GM23338 (cell line): ENCODE results near the gene HNRNPR. TPM values are rescaled to one million over a fixed set of nuclear protein-coding genes. Genes with fewer than 3 reads are reported as not detected.

Source experiments
- ATAC-seq: fragments of 200-7000 bp; cut with Tn5 transposase; 3 replicates; pipeline ENCODE4 v1.9.1; 2020
- DNase-seq: peaks from one replicate; pipeline ENCODE4 v3.0.0-alpha.2; 2015; ENCODE audit warnings: low spot score
- H2AFZ ChIP-seq: fragments of 200-600 bp; sonication (generic); 2 replicates; pipeline ENCODE4 v1.8.0; 2016; ENCODE audit warnings: antibody characterized with exemption, mild to moderate bottlenecking, moderate library complexity
- H3F3A ChIP-seq: fragments of 200-600 bp; sonication (generic); replicated peaks from 2 replicates; pipeline ENCODE4 v1.8.0; 2017; ENCODE audit warnings: antibody characterized with exemption, mixed run types, low read depth
- H3K27ac ChIP-seq: fragments of 200-600 bp; sonication (generic); 2 replicates; pipeline ENCODE4 v1.6.1; 2016; ENCODE audit warnings: low read depth
- H3K27me3 ChIP-seq: fragments of 200-600 bp; sonication (generic); 2 replicates; pipeline ENCODE4 v1.8.0; 2016; ENCODE audit warnings: mild to moderate bottlenecking, mixed run types, moderate library complexity; ENCODE audit not compliant: insufficient read depth
- H3K36me3 ChIP-seq: fragments of 200-600 bp; sonication (generic); 2 replicates; pipeline ENCODE4 v1.8.0; 2016; ENCODE audit warnings: mild to moderate bottlenecking; ENCODE audit not compliant: insufficient read depth
- H3K4me1 ChIP-seq: fragments of 200-600 bp; sonication (generic); 2 replicates; pipeline ENCODE4 v1.8.0; 2016; ENCODE audit warnings: mild to moderate bottlenecking, moderate library complexity; ENCODE audit not compliant: insufficient read depth
- H3K4me2 ChIP-seq: fragments of 200-600 bp; sonication (generic); 2 replicates; pipeline ENCODE4 v1.7.1; 2017; ENCODE audit warnings: mixed run types
- H3K4me3 ChIP-seq: fragments of 200-600 bp; sonication (generic); 2 replicates; pipeline ENCODE4 v1.6.1; 2016; ENCODE audit warnings: mixed run types
- H3K79me2 ChIP-seq: fragments of 200-600 bp; sonication (generic); replicated peaks from 2 replicates; pipeline ENCODE4 v1.8.0; 2017; ENCODE audit warnings: mild to moderate bottlenecking; ENCODE audit not compliant: insufficient read depth
- H3K9me2 ChIP-seq: fragments of 200-600 bp; sonication (generic); 2 replicates; pipeline ENCODE4 v1.8.0; 2017; ENCODE audit not compliant: insufficient read depth
- H4K20me1 ChIP-seq: fragments of 200-600 bp; sonication (generic); replicated peaks from 2 replicates; pipeline ENCODE4 v1.8.0; 2017; ENCODE audit warnings: mild to moderate bottlenecking; ENCODE audit not compliant: insufficient read depth
- H3K27ac Mint-ChIP-seq: 2 replicates; pipeline ENCODE4 v1.8.0; 2020; ENCODE audit warnings: inconsistent platforms, mild to moderate bottlenecking, moderate library complexity, mixed read lengths
- H3K27me3 Mint-ChIP-seq: 3 replicates; pipeline ENCODE4 v1.8.0; 2022; ENCODE audit warnings: low read depth, mild to moderate bottlenecking, moderate library complexity, mixed read lengths, inconsistent platforms; ENCODE audit not compliant: insufficient read depth, poor library complexity
- H3K36me3 Mint-ChIP-seq: 3 replicates; pipeline ENCODE4 v1.8.0; 2021; ENCODE audit warnings: low read depth, mild to moderate bottlenecking, inconsistent platforms, moderate library complexity, mixed read lengths
- H3K4me1 Mint-ChIP-seq: 3 replicates; pipeline ENCODE4 v1.8.0; 2020; ENCODE audit warnings: mild to moderate bottlenecking, inconsistent platforms, mixed read lengths
- H3K4me3 Mint-ChIP-seq: 3 replicates; pipeline ENCODE4 v1.8.0; 2021; ENCODE audit warnings: moderate library complexity, mild to moderate bottlenecking, inconsistent platforms, mixed read lengths
- H3K9me3 Mint-ChIP-seq: 3 replicates; pipeline ENCODE4 v1.8.0; 2020; ENCODE audit warnings: moderate library complexity, mild to moderate bottlenecking, inconsistent platforms, mixed read lengths
- CREB1 ChIP-seq: fragments of 250-450 bp; sonication (Bioruptor Pico); IDR thresholded peaks from 2 replicates; pipeline ENCODE4 v1.5.0; 2020; ENCODE audit warnings: low read depth, mild to moderate bottlenecking, moderate library complexity
- ETS1 ChIP-seq: IDR thresholded peaks from 2 replicates; pipeline ENCODE4 v1.6.1; 2016; ENCODE audit warnings: antibody characterized with exemption
- EZH2 ChIP-seq: fragments of 200-600 bp; sonication (generic); IDR thresholded peaks from one replicate; pipeline ENCODE4 v1.8.0; 2017; ENCODE audit warnings: antibody characterized with exemption, mild to moderate bottlenecking, low read depth; ENCODE audit not compliant: unreplicated experiment
- EZH2phosphoT487 ChIP-seq: fragments of 200-600 bp; sonication (generic); IDR thresholded peaks from one replicate; pipeline ENCODE4 v1.8.1; 2018; ENCODE audit warnings: antibody characterized with exemption; ENCODE audit not compliant: unreplicated experiment
- NANOG ChIP-seq: IDR thresholded peaks from 2 replicates; pipeline ENCODE4 v1.6.1; 2016; ENCODE audit warnings: antibody characterized with exemption, borderline replicate concordance
- POLR2AphosphoS5 ChIP-seq: IDR thresholded peaks from 2 replicates; pipeline ENCODE4 v1.6.1; 2016; ENCODE audit warnings: antibody characterized with exemption, low read depth
- STAT1 ChIP-seq: IDR thresholded peaks from one replicate; pipeline ENCODE4 v1.6.1; 2016; ENCODE audit warnings: antibody characterized with exemption; ENCODE audit not compliant: unreplicated experiment
- ZNF114 ChIP-seq: fragments of 250-450 bp; sonication (Bioruptor Pico); IDR thresholded peaks from 2 replicates; pipeline ENCODE4 v1.5.0; 2020; ENCODE audit warnings: mild to moderate bottlenecking, moderate library complexity
- ZNF331 ChIP-seq: fragments of 250-450 bp; sonication (Bioruptor Pico); IDR thresholded peaks from 2 replicates; pipeline ENCODE4 v1.5.0; 2020; ENCODE audit warnings: low read depth, mild to moderate bottlenecking, moderate library complexity
- ZNF462 ChIP-seq: fragments of 250-450 bp; sonication (Bioruptor Pico); IDR thresholded peaks from 2 replicates; pipeline ENCODE4 v1.5.0; 2020; ENCODE audit warnings: mild to moderate bottlenecking, moderate library complexity
- polyA plus RNA-seq: library from polyadenylated mRNA; unstranded; fragments of >200 nt; fragmentation: Nextera tagmentation; extraction: Ambion mirVana; gene quantifications from 2 replicates; pipeline ENCODE4 v1.2.1, GENCODE V29; 2016
- total RNA-seq: library from RNA; depleted of rRNA; stranded (reverse); fragments of >200 nt; shearing (Covaris generic); gene quantifications from 2 replicates; pipeline ENCODE4 v1.2.3, GENCODE V29; 2014
- TF ChIP-seq, protein P1 (sequence below): IDR thresholded peaks from one replicate; pipeline ENCODE4 v1.6.1; 2018; ENCODE audit warnings: antibody characterized with exemption; ENCODE audit not compliant: unreplicated experiment

HNRNPR gene
- total and polyA plus RNA-seq, 2 experiments from 2014 or later, result 147 to 200 TPM

DNA sequence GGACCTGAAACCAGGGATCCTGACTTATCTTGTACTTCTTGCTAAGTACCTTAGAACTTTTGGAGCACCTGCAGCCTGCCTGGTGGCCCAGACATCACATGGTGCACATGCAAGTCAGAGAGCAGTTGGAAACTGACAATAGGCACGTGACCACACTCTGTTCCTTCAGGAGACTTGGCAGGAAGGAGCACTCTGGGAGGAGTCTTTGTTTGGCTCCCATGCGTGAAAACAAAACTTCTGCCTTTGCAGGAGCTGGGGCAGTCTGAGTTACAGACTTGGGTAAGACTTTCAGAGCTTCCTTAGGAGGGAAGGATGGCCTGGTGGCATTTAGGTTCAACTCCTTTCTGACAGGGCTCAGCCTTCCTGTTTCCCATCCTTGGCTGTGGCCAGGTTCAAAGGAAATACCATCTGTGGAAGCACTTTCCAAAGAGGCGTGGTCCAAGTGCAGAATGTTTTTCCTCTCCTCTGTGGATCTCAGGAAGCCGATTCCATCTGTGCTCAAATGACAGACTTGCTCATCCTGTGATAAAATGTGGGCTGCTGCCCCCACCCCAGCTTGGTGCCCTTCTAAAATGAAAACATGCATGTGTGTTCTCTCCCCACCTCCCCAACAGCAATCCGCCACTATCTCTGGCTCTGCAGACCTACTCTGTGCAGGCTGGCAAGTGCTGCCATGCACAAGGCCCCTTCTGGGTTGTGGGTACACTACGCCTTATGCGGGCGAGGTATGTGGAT, 39.7 kb upstream of the HNRNPR start:
- H3K79me2 ChIP-seq, result no peaks in the 10 kb centered on the region
- H3K27me3 Mint-ChIP-seq, result peaks cover 91% of the 10 kb centered on the region
- TF ChIP-seq, protein P1, sequence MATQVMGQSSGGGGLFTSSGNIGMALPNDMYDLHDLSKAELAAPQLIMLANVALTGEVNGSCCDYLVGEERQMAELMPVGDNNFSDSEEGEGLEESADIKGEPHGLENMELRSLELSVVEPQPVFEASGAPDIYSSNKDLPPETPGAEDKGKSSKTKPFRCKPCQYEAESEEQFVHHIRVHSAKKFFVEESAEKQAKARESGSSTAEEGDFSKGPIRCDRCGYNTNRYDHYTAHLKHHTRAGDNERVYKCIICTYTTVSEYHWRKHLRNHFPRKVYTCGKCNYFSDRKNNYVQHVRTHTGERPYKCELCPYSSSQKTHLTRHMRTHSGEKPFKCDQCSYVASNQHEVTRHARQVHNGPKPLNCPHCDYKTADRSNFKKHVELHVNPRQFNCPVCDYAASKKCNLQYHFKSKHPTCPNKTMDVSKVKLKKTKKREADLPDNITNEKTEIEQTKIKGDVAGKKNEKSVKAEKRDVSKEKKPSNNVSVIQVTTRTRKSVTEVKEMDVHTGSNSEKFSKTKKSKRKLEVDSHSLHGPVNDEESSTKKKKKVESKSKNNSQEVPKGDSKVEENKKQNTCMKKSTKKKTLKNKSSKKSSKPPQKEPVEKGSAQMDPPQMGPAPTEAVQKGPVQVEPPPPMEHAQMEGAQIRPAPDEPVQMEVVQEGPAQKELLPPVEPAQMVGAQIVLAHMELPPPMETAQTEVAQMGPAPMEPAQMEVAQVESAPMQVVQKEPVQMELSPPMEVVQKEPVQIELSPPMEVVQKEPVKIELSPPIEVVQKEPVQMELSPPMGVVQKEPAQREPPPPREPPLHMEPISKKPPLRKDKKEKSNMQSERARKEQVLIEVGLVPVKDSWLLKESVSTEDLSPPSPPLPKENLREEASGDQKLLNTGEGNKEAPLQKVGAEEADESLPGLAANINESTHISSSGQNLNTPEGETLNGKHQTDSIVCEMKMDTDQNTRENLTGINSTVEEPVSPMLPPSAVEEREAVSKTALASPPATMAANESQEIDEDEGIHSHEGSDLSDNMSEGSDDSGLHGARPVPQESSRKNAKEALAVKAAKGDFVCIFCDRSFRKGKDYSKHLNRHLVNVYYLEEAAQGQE, result no peak
- TF ChIP-seq EZH2, result no peak
- no peak for TF ChIP-seq POLR2AphosphoS5
- no peak for TF ChIP-seq ETS1
- TF ChIP-seq ZNF462 (CRISPR knock-in tag), result no peak
- TF ChIP-seq EZH2phosphoT487, result no peak
- no peak for TF ChIP-seq NANOG
- no peak for TF ChIP-seq STAT1
- TF ChIP-seq CREB1 (CRISPR knock-in tag), result no peak
- TF ChIP-seq ZNF114 (CRISPR knock-in tag), result no peak
- no peak for TF ChIP-seq ZNF331 (CRISPR knock-in tag)
- no peak overlapping the region for H3K4me3 Mint-ChIP-seq
- no peak for DNase-seq
- H4K20me1 ChIP-seq, result no peaks in the 10 kb centered on the region; the same call in 1 of the 2 replicates
- H3K4me1 ChIP-seq, result no peaks in the 10 kb centered on the region
- H3K27ac ChIP-seq, result no peak overlapping the region
- H3K4me2 ChIP-seq, result no peak overlapping the region
- no peak overlapping the region for H3K27ac Mint-ChIP-seq
- H3F3A ChIP-seq, result no peaks in the 10 kb centered on the region
- ATAC-seq, result no peak
- H3K27me3 ChIP-seq, result peaks cover 98% of the 10 kb centered on the region
- no peaks in the 10 kb centered on the region for H3K9me2 ChIP-seq
- H2AFZ ChIP-seq, result no peak overlapping the region
- no peaks in the 10 kb centered on the region for H3K36me3 ChIP-seq
- H3K36me3 Mint-ChIP-seq, result no peaks in the 10 kb centered on the region
- H3K4me3 ChIP-seq, result no peak overlapping the region
- H3K4me1 Mint-ChIP-seq, result no peaks in the 10 kb centered on the region
- no peaks in the 10 kb centered on the region; the same call in 2 of the 3 replicates for H3K9me3 Mint-ChIP-seq
